Liver (tissue), 9 donors: ENCODE data around the gene USP31. TPM values are rescaled to one million over a fixed set of nuclear protein-coding genes. Genes with fewer than 3 reads are reported as not detected.

Experiments
- DNase-seq: peaks from one replicate; pipeline ENCODE4 v3.0.0-alpha.2; 2017; ENCODE audit warnings: low spot score
- H3K27ac ChIP-seq, 2 donors: one replicate each; pipeline ENCODE4 v1.7.0; 2013; ENCODE audit warnings: inconsistent platforms in 2 of 2, low read length in 2 of 2, control low read depth in 1 of 2, low read depth in 1 of 2, mild to moderate bottlenecking in 1 of 2
- H3K27me3 ChIP-seq, 4 donors: one replicate each; pipeline versions ENCODE4 v1.6.1 to v1.7.0; 2013; ENCODE audit warnings: low read length in 3 of 4, inconsistent platforms in 1 of 4, mild to moderate bottlenecking in 1 of 4, moderate library complexity in 1 of 4; ENCODE audit not compliant: control insufficient read depth in 4 of 4, insufficient read depth in 4 of 4
- H3K36me3 ChIP-seq, 4 donors: one replicate each; pipeline versions ENCODE4 v1.6.1 to v1.7.0; 2013; ENCODE audit warnings: low read length in 3 of 4, mild to moderate bottlenecking in 3 of 4, low read depth in 1 of 4, moderate library complexity in 1 of 4; ENCODE audit not compliant: control insufficient read depth in 4 of 4, insufficient read depth in 3 of 4
- H3K4me1 ChIP-seq, 4 donors: one replicate each; pipeline versions ENCODE4 v1.6.1 to v1.7.0; 2013; ENCODE audit warnings: low read length in 3 of 4, mild to moderate bottlenecking in 3 of 4, moderate library complexity in 1 of 4; ENCODE audit not compliant: control insufficient read depth in 4 of 4, insufficient read depth in 4 of 4
- H3K4me3 ChIP-seq, 3 donors: one replicate each; pipeline versions ENCODE4 v1.6.1 to v1.7.0; 2013; ENCODE audit warnings: low read length in 3 of 3, control low read depth in 1 of 3, low read depth in 1 of 3, mild to moderate bottlenecking in 1 of 3
- H3K9ac ChIP-seq, 2 donors: one replicate each; pipeline ENCODE4 v1.7.0; 2013; ENCODE audit warnings: low read length in 2 of 2, mild to moderate bottlenecking in 2 of 2, moderate library complexity in 2 of 2, control low read depth in 1 of 2, low read depth in 1 of 2
- H3K9me3 ChIP-seq, 4 donors: one replicate each; pipeline versions ENCODE4 v1.6.1 to v1.7.0; 2013; ENCODE audit warnings: low read length in 3 of 4; ENCODE audit not compliant: control insufficient read depth in 4 of 4
- EGR1 ChIP-seq, 2 donors: IDR thresholded peaks; 2 replicates each; pipeline ENCODE4 v1.6.1; 2016 to 2018; ENCODE audit warnings: antibody characterized with exemption in 2 of 2, low read depth in 2 of 2
- FOXA1 ChIP-seq: IDR thresholded peaks from 2 replicates; pipeline ENCODE4 v1.6.1; 2016; ENCODE audit warnings: antibody characterized with exemption
- FOXA2 ChIP-seq: IDR thresholded peaks from 2 replicates; pipeline ENCODE4 v1.6.1; 2016; ENCODE audit warnings: antibody characterized with exemption
- GABPA ChIP-seq, 2 donors: IDR thresholded peaks in 1 of 2; conservative IDR thresholded peaks in 1 of 2; 2 replicates each; pipeline ENCODE4 v1.6.1; 2016; ENCODE audit warnings: antibody characterized with exemption in 2 of 2, mild to moderate bottlenecking in 1 of 2, moderate library complexity in 1 of 2
- HNF4A ChIP-seq, 2 donors: conservative IDR thresholded peaks; 2 replicates each; pipeline ENCODE4 v1.6.1; 2016; ENCODE audit warnings: antibody characterized with exemption in 2 of 2, mild to moderate bottlenecking in 2 of 2
- HNF4G ChIP-seq: IDR thresholded peaks from 2 replicates; pipeline ENCODE4 v1.6.1; 2016; ENCODE audit warnings: antibody characterized with exemption
- JUND ChIP-seq, 2 donors: IDR thresholded peaks; 2 replicates each; pipeline ENCODE4 v1.6.1; 2016; ENCODE audit warnings: antibody characterized with exemption in 2 of 2
- NR2F2 ChIP-seq: IDR thresholded peaks from 2 replicates; pipeline ENCODE4 v1.6.1; 2016; ENCODE audit warnings: antibody characterized with exemption
- RAD21 ChIP-seq, 2 donors: IDR thresholded peaks; 2 replicates each; pipeline ENCODE4 v1.6.1; 2016; ENCODE audit warnings: antibody characterized with exemption in 2 of 2, mild to moderate bottlenecking in 2 of 2
- RXRA ChIP-seq, 2 donors: IDR thresholded peaks; 2 replicates each; pipeline ENCODE4 v1.6.1; 2017 to 2018; ENCODE audit warnings: antibody characterized with exemption in 2 of 2, mild to moderate bottlenecking in 1 of 2
- SP1 ChIP-seq: IDR thresholded peaks from 2 replicates; pipeline ENCODE4 v1.6.1; 2018; ENCODE audit warnings: antibody characterized with exemption, mild to moderate bottlenecking
- TAF1 ChIP-seq: conservative IDR thresholded peaks from 2 replicates; pipeline ENCODE4 v1.6.1; 2016; ENCODE audit warnings: antibody characterized with exemption, mild to moderate bottlenecking
- YY1 ChIP-seq: IDR thresholded peaks from 2 replicates; pipeline ENCODE4 v1.6.1; 2016; ENCODE audit warnings: antibody characterized with exemption, mild to moderate bottlenecking
- WGBS: extraction: QIAGEN DNeasy Blood & Tissue Kit; methylation state at CpG from one replicate; pipeline ENCODE4 v1.1.7; 2013; 5-methylcytosine and 5-hydroxymethylcytosine counted together
- polyA plus RNA-seq, 2 donors: library from polyadenylated mRNA; stranded (reverse) in 1 of 2; unstranded in 1 of 2; fragments of 200-250 nt in 1 of 2; fragments of >200 nt in 1 of 2; fragmentation: Nextera tagmentation in 1 of 2; extraction: Ambion mirVana in 1 of 2; gene quantifications; one replicate each; pipeline versions ENCODE4 v1.2.1 to v1.2.3, GENCODE V29; 2013 to 2015
- total RNA-seq, 2 donors: library from RNA; depleted of rRNA; stranded (reverse); fragments of >200 nt; gene quantifications; one replicate each; pipeline ENCODE4 v1.2.3, GENCODE V29; 2014
- TF ChIP-seq, protein P1 (sequence below): fragments of 150-350 bp; IDR thresholded peaks from 2 replicates; pipeline ENCODE4 v1.5.1; 2017; ENCODE audit warnings: improper control_type of control experiment, low read depth, low read length; ENCODE audit not compliant: missing input control
- TF ChIP-seq, protein P2 (sequence below): IDR thresholded peaks from 2 replicates; pipeline ENCODE4 v1.6.1; 2016; ENCODE audit warnings: antibody characterized with exemption
- TF ChIP-seq, protein P3 (sequence below): IDR thresholded peaks from 2 replicates; pipeline ENCODE4 v1.6.1; 2016; ENCODE audit warnings: antibody characterized with exemption
- TF ChIP-seq, protein P4 (sequence below): IDR thresholded peaks from 2 replicates; pipeline ENCODE4 v1.6.1; 2016; ENCODE audit warnings: antibody characterized with exemption, mild to moderate bottlenecking
- TF ChIP-seq, protein P5 (sequence below): IDR thresholded peaks from 2 replicates; pipeline ENCODE4 v1.6.1; 2016; ENCODE audit warnings: antibody characterized with exemption
- donor health status: healthy.
- donor health status: healthy.
- donor health status: healthy.
- donor health status: healthy.
- donor health status: healthy.

Gene USP31
- total and polyA plus RNA-seq, 4 donors: 2.4 to 16.4 (median 3.8) TPM

DNA sequence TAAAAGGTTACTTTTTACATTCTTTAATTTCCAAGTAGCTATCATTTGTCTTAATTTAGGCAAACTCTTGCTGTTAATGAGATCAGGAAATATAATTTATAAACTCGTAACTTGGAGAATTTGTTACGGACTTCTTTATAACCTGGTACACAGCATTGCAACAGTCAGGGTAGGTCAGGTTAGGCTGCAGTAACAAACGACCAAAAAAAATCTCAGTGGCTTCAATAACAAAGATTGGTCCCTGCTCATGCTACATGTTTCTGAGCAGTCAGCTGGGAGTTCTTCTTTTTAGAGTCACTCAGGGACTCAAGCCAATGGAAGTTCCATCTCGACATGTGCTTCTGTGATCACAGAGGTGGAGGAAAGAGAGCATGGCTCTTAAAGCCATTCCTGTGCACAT lies 110.1 kb downstream of the USP31 start (continued):
- TF ChIP-seq, protein P1, sequence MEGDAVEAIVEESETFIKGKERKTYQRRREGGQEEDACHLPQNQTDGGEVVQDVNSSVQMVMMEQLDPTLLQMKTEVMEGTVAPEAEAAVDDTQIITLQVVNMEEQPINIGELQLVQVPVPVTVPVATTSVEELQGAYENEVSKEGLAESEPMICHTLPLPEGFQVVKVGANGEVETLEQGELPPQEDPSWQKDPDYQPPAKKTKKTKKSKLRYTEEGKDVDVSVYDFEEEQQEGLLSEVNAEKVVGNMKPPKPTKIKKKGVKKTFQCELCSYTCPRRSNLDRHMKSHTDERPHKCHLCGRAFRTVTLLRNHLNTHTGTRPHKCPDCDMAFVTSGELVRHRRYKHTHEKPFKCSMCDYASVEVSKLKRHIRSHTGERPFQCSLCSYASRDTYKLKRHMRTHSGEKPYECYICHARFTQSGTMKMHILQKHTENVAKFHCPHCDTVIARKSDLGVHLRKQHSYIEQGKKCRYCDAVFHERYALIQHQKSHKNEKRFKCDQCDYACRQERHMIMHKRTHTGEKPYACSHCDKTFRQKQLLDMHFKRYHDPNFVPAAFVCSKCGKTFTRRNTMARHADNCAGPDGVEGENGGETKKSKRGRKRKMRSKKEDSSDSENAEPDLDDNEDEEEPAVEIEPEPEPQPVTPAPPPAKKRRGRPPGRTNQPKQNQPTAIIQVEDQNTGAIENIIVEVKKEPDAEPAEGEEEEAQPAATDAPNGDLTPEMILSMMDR: no peak
- TF ChIP-seq HNF4A (conservative IDR thresholded peaks at IDR 0.05) (no peak), HNF4G (no peak)

DNA sequence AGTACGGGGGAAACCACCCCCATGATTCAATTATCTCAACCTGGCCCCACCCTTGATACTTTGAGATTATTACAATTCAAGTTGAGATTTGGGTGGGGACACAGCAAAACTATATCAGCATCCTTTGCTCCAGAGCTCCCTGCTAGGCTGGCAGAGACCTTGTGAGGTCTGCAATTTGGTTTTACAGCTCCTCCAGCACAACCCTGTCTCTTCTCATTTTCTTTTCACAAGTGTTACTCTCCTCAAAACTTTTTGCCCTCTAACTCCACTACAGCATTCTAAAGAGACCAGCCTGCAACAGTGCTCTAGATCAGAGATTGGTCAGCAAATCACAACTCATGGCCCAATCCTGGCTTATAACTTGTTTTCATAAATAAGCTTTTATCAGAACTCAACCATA lies 114.0 kb downstream of the USP31 start:
- Histone ChIP-seq H3K9ac (no peak overlapping the region), H3K4me1 (no peaks in the 10 kb centered on the region), H3K27me3 (no peaks in the 10 kb centered on the region), H3K4me3 (no peak overlapping the region), H3K36me3 (no peaks in the 10 kb centered on the region), H3K27ac (no peak overlapping the region), H3K9me3 (peaks cover 2 to 12% (median 8%) of the 10 kb centered on the region in 4 donors)
- no peak for DNase-seq
- WGBS: 2% methylated on average over 1 of the region's 1 CpG
- TF ChIP-seq FOXA2 (no peak), GABPA (IDR thresholded peaks at IDR 0.05 in 1 of 2, conservative IDR thresholded peaks at IDR 0.05 in 1 of 2) (no peak), TAF1 (no peak), HNF4A (conservative IDR thresholded peaks at IDR 0.05) (no peak), RAD21 (IDR thresholded peaks at IDR 0.05) (no peak), YY1 (no peak), FOXA1 (no peak), NR2F2 (no peak), RXRA (IDR thresholded peaks at IDR 0.05) (no peak), SP1 (no peak), HNF4G (no peak), EGR1 (IDR thresholded peaks at IDR 0.05; ENCODE audit: low read depth in 2 of 2) (no peak), JUND (IDR thresholded peaks at IDR 0.05) (no peak)
- TF ChIP-seq, protein P2, sequence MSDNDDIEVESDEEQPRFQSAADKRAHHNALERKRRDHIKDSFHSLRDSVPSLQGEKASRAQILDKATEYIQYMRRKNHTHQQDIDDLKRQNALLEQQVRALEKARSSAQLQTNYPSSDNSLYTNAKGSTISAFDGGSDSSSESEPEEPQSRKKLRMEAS: no peak
- TF ChIP-seq, protein P1: no peak
- TF ChIP-seq, protein P3, sequence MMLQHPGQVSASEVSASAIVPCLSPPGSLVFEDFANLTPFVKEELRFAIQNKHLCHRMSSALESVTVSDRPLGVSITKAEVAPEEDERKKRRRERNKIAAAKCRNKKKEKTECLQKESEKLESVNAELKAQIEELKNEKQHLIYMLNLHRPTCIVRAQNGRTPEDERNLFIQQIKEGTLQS: no peak
- TF ChIP-seq, protein P4, sequence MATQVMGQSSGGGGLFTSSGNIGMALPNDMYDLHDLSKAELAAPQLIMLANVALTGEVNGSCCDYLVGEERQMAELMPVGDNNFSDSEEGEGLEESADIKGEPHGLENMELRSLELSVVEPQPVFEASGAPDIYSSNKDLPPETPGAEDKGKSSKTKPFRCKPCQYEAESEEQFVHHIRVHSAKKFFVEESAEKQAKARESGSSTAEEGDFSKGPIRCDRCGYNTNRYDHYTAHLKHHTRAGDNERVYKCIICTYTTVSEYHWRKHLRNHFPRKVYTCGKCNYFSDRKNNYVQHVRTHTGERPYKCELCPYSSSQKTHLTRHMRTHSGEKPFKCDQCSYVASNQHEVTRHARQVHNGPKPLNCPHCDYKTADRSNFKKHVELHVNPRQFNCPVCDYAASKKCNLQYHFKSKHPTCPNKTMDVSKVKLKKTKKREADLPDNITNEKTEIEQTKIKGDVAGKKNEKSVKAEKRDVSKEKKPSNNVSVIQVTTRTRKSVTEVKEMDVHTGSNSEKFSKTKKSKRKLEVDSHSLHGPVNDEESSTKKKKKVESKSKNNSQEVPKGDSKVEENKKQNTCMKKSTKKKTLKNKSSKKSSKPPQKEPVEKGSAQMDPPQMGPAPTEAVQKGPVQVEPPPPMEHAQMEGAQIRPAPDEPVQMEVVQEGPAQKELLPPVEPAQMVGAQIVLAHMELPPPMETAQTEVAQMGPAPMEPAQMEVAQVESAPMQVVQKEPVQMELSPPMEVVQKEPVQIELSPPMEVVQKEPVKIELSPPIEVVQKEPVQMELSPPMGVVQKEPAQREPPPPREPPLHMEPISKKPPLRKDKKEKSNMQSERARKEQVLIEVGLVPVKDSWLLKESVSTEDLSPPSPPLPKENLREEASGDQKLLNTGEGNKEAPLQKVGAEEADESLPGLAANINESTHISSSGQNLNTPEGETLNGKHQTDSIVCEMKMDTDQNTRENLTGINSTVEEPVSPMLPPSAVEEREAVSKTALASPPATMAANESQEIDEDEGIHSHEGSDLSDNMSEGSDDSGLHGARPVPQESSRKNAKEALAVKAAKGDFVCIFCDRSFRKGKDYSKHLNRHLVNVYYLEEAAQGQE: no peak
- TF ChIP-seq, protein P5, sequence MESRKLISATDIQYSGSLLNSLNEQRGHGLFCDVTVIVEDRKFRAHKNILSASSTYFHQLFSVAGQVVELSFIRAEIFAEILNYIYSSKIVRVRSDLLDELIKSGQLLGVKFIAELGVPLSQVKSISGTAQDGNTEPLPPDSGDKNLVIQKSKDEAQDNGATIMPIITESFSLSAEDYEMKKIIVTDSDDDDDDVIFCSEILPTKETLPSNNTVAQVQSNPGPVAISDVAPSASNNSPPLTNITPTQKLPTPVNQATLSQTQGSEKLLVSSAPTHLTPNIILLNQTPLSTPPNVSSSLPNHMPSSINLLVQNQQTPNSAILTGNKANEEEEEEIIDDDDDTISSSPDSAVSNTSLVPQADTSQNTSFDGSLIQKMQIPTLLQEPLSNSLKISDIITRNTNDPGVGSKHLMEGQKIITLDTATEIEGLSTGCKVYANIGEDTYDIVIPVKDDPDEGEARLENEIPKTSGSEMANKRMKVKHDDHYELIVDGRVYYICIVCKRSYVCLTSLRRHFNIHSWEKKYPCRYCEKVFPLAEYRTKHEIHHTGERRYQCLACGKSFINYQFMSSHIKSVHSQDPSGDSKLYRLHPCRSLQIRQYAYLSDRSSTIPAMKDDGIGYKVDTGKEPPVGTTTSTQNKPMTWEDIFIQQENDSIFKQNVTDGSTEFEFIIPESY: no peak
